Measurements from ENCODE around the gene MAPKAP1. TPM values are rescaled to one million over a fixed set of nuclear protein-coding genes. Genes with fewer than 3 reads are reported as not detected.

MAPKAP1 gene
- polyA plus RNA-seq, 1 donor (not counting 4 experiments of a cell fraction or from before 2014, with no cell fraction given) = 129 TPM

DNA sequence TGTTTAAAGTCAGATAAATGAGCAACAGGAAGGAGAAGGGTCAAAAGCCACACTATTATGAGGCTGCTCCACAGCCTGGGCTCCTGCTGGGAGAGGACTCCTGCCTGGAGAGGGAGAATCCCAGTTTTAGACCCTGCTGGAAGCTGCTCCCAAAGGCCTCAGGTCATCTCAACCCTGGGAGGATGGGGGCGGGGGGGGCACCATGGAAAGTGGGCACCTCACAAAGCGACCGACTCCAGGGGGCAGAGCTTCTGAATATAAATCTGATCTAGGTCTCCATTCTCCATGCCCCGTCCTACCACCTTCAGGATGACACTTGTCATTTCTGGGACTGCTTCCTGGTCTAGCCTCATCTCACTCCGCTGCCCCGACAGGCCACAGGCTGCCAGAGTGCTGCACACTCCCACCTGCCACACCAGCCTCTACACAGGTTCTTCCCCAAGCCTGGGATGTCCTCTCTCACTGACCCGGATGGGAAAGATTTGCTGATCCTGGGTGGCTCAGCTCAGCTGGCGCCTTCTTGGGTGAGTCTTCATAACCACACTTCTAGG, 262.0 kb downstream of the MAPKAP1 start:
- Histone ChIP-seq H3K4me1 (ENCODE audit: control insufficient read depth, extremely low read depth, insufficient read depth, low read length) (no peaks in the 10 kb centered on the region), H3K36me3 (ENCODE audit: control insufficient read depth in 2 of 2, extremely low read depth in 1 of 2, insufficient read depth in 2 of 2, low read length in 2 of 2) (peaks cover 7 to 15% of the 10 kb centered on the region in 2 experiments), H3K27me3 (ENCODE audit: control insufficient read depth, extremely low read depth, insufficient read depth, low read length) (no peaks in the 10 kb centered on the region), H3K79me2 (ENCODE audit: control insufficient read depth, insufficient read depth, low read length) (no peaks in the 10 kb centered on the region), H3K4me3 (ENCODE audit: control insufficient read depth in 2 of 3, extremely low read depth in 1 of 3, insufficient read depth in 2 of 3, low read depth in 1 of 3, low read length in 3 of 3) (no peak overlapping the region), H2AFZ (ENCODE audit: control insufficient read depth, low read length) (no peak overlapping the region), H3K4me2 (ENCODE audit: control insufficient read depth, extremely low read depth, insufficient read depth, low read depth, low read length) (no peak overlapping the region), H4K20me1 (ENCODE audit: control insufficient read depth, extremely low read depth, insufficient read depth, low read length) (peaks cover 3% of the 10 kb centered on the region), H3K9ac (ENCODE audit: control insufficient read depth, extremely low read depth, insufficient read depth, low read length) (no peak overlapping the region), H3K27ac (ENCODE audit: control insufficient read depth, insufficient read depth, low read length) (no peak overlapping the region), H3K9me3 (ENCODE audit: control insufficient read depth, low read depth, low read length) (no peaks in the 10 kb centered on the region), H3K9me1 (ENCODE audit: control insufficient read depth, extremely low read depth, insufficient read depth, low read length) (no peaks in the 10 kb centered on the region)
- dilution Hi-C loops (cut with MboI; ENCODE audit: extremely low pct_ligation_motif_present, low sequenced_read_pairs) = no loop called here
- DNase-seq (ENCODE audit: low read depth, low spot score) (no peak), FAIRE-seq (no peak)
- TF ChIP-seq EZH2 (IDR thresholded peaks at IDR 0.05; ENCODE audit: low read length) = no peak
- TF ChIP-seq, protein P1, sequence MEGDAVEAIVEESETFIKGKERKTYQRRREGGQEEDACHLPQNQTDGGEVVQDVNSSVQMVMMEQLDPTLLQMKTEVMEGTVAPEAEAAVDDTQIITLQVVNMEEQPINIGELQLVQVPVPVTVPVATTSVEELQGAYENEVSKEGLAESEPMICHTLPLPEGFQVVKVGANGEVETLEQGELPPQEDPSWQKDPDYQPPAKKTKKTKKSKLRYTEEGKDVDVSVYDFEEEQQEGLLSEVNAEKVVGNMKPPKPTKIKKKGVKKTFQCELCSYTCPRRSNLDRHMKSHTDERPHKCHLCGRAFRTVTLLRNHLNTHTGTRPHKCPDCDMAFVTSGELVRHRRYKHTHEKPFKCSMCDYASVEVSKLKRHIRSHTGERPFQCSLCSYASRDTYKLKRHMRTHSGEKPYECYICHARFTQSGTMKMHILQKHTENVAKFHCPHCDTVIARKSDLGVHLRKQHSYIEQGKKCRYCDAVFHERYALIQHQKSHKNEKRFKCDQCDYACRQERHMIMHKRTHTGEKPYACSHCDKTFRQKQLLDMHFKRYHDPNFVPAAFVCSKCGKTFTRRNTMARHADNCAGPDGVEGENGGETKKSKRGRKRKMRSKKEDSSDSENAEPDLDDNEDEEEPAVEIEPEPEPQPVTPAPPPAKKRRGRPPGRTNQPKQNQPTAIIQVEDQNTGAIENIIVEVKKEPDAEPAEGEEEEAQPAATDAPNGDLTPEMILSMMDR (optimal IDR thresholded peaks at IDR 0.05 in 1 of 3, IDR thresholded peaks at IDR 0.05 in 1 of 3, conservative IDR thresholded peaks at IDR 0.05 in 1 of 3; ENCODE audit: extremely low read depth in 1 of 3, insufficient read depth in 2 of 3, low read length in 3 of 3) = no peak

DNA sequence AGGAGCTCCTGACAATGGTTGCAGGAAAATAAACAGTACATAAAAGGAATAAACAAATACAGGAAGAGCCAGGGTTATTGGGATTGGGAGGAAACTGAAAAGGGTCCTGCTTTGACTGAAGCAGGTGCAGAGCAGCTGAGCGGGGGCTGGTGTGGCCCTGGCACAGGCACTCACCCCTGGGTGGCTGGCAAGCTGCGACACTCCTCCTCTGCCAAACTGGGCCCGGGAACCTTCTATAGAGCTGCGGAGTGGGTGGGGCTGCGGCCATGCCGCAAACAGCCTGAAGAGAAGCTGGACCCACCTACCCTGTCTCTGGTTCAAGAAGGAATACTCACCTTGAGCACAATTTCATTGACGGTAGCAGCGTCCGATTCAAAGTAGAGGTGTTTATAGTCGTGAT, 262.8 kb downstream of the MAPKAP1 start:
- Histone ChIP-seq H3K9me1 (ENCODE audit: control insufficient read depth, extremely low read depth, insufficient read depth, low read length) (no peaks in the 10 kb centered on the region), H3K36me3 (ENCODE audit: control insufficient read depth in 2 of 2, extremely low read depth in 1 of 2, insufficient read depth in 2 of 2, low read length in 2 of 2) (peaks cover 16% of the 10 kb centered on the region in 2 experiments), H3K79me2 (ENCODE audit: control insufficient read depth, insufficient read depth, low read length) (no peaks in the 10 kb centered on the region), H3K27me3 (ENCODE audit: control insufficient read depth, extremely low read depth, insufficient read depth, low read length) (no peaks in the 10 kb centered on the region), H3K27ac (ENCODE audit: control insufficient read depth, insufficient read depth, low read length) (no peak overlapping the region), H3K4me2 (ENCODE audit: control insufficient read depth, extremely low read depth, insufficient read depth, low read depth, low read length) (no peak overlapping the region), H3K9me3 (ENCODE audit: control insufficient read depth, low read depth, low read length) (no peaks in the 10 kb centered on the region), H3K4me3 (ENCODE audit: control insufficient read depth in 2 of 3, extremely low read depth in 1 of 3, insufficient read depth in 2 of 3, low read depth in 1 of 3, low read length in 3 of 3) (no peak overlapping the region), H3K9ac (ENCODE audit: control insufficient read depth, extremely low read depth, insufficient read depth, low read length) (no peak overlapping the region), H4K20me1 (ENCODE audit: control insufficient read depth, extremely low read depth, insufficient read depth, low read length) (peaks cover 3% of the 10 kb centered on the region), H3K4me1 (ENCODE audit: control insufficient read depth, extremely low read depth, insufficient read depth, low read length) (no peaks in the 10 kb centered on the region), H2AFZ (ENCODE audit: control insufficient read depth, low read length) (no peak overlapping the region)
- no peak for FAIRE-seq
- dilution Hi-C loops (cut with MboI; ENCODE audit: extremely low pct_ligation_motif_present, low sequenced_read_pairs) = no loop called here
- no peak for TF ChIP-seq EZH2 (IDR thresholded peaks at IDR 0.05; ENCODE audit: low read length)
- TF ChIP-seq, protein P1 (optimal IDR thresholded peaks at IDR 0.05 in 1 of 3, IDR thresholded peaks at IDR 0.05 in 1 of 3, conservative IDR thresholded peaks at IDR 0.05 in 1 of 3; ENCODE audit: extremely low read depth in 1 of 3, insufficient read depth in 2 of 3, low read length in 3 of 3) = no peak
- DNase-seq (ENCODE audit: low read depth, low spot score) = no peak

Data from keratinocyte (primary cell).